Caco-2 (cell line): ENCODE results near the gene SLC24A1. TPM values are rescaled to one million over a fixed set of nuclear protein-coding genes. Genes with fewer than 3 reads are reported as not detected.

Experiments
- BruUV-seq: library from RNA; stranded (reverse); fragments of 400-500 nt; replicated peaks from 2 replicates; lab custom pipeline; 2021; lab: Mats Ljungman, UMichigan
- CTCF ChIA-PET: fragments of 300-600 bp; sonication (Branson Sonifier 250); formaldehyde crosslinking; loops from one replicate; lab custom pipeline; 2022; ENCODE audit warnings: antibody characterized with exemption; lab: Charles Lee
- POLR2A ChIA-PET: fragments of 300-600 bp; sonication (Branson Sonifier 250); formaldehyde crosslinking; loops from one replicate; lab custom pipeline; 2022; ENCODE audit warnings: antibody characterized with exemption; lab: Charles Lee
- DNase-seq, 2 experiments: peaks; one replicate each; pipeline versions ENCODE4 v3.0.0 to v3.0.0-alpha.2; 2020 to 2022
- H3K27me3 ChIP-seq: replicated peaks from 2 replicates; pipeline ENCODE4 v1.6.0; 2011; ENCODE audit warnings: low read length; ENCODE audit not compliant: control insufficient read depth, insufficient read depth
- H3K36me3 ChIP-seq: 2 replicates; pipeline ENCODE4 v1.5.1; 2011; ENCODE audit warnings: low read length; ENCODE audit not compliant: control insufficient read depth, insufficient read depth
- H3K4me1 ChIP-seq: fragments of 250-450 bp; sonication (Bioruptor Pico); 2 replicates; pipeline ENCODE4 v1.5.1; 2020; ENCODE audit warnings: mild to moderate bottlenecking
- H3K4me3 ChIP-seq: 2 replicates; pipeline ENCODE4 v1.5.1; 2011; ENCODE audit warnings: low read depth, mild to moderate bottlenecking, control low read depth, low read length
- H3K9me3 ChIP-seq: fragments of 250-450 bp; sonication (Bioruptor Pico); 2 replicates; pipeline ENCODE4 v1.5.1; 2020; ENCODE audit warnings: mild to moderate bottlenecking, moderate library complexity
- H3K27ac Mint-ChIP-seq: one replicate; pipeline ENCODE4 v1.8.0; 2022; ENCODE audit warnings: mixed read lengths; ENCODE audit not compliant: unreplicated experiment
- H3K27me3 Mint-ChIP-seq: one replicate; pipeline ENCODE4 v1.8.0; 2022; ENCODE audit warnings: mixed read lengths; ENCODE audit not compliant: insufficient read depth, unreplicated experiment
- H3K36me3 Mint-ChIP-seq: one replicate; pipeline ENCODE4 v1.8.0; 2022; ENCODE audit warnings: mild to moderate bottlenecking, mixed read lengths; ENCODE audit not compliant: insufficient read depth, unreplicated experiment
- H3K4me1 Mint-ChIP-seq: one replicate; pipeline ENCODE4 v1.8.0; 2022; ENCODE audit warnings: low read depth, mixed read lengths; ENCODE audit not compliant: unreplicated experiment
- H3K4me3 Mint-ChIP-seq: one replicate; pipeline ENCODE4 v1.8.0; 2022; ENCODE audit warnings: mild to moderate bottlenecking, moderate library complexity, mixed read lengths; ENCODE audit not compliant: unreplicated experiment
- H3K9me3 Mint-ChIP-seq: one replicate; pipeline ENCODE4 v1.8.0; 2022; ENCODE audit warnings: mixed read lengths; ENCODE audit not compliant: unreplicated experiment
- CTCF ChIP-seq, 2 experiments: fragments of 200-600 bp in 1 of 2; IDR thresholded peaks; 1 replicate in 1 of 2; 2 replicates in 1 of 2; pipeline versions ENCODE4 v1.5.1 to v1.8.0; 2011 to 2022; ENCODE audit warnings: antibody characterized with exemption in 1 of 2, control low read depth in 1 of 2, inconsistent platforms in 1 of 2, low read depth in 1 of 2, low read length in 1 of 2, mild to moderate bottlenecking in 1 of 2, moderate library complexity in 1 of 2; ENCODE audit not compliant: insufficient read depth in 1 of 2, severe bottlenecking in 1 of 2, unreplicated experiment in 1 of 2
- intact Hi-C: fragments of 100-400 bp; cut with micrococcal nuclease; formaldehyde crosslinking; loops from one replicate; pipeline ENCODE4 v1.10.0; 2022; ENCODE audit not compliant: unreplicated experiment
- total RNA-seq: library from RNA; stranded (reverse); gene quantifications from 2 replicates; pipeline ENCODE4 v1.2.3, GENCODE V29; 2022

Gene SLC24A1
- total RNA-seq, 1 experiment from 2014 or later = 8.7 TPM

- H3K36me3 ChIP-seq = no peaks in the 10 kb centered on the region
- intact Hi-C loops = no loop called here
- Mint-ChIP-seq H3K27ac (no peak overlapping the region), H3K27me3 (no peaks in the 10 kb centered on the region), H3K4me3 (no peak overlapping the region), H3K36me3 (peaks cover 9% of the 10 kb centered on the region), H3K9me3 (no peaks in the 10 kb centered on the region), H3K4me1 (no peaks in the 10 kb centered on the region)
- CTCF ChIA-PET = no interaction called here
- no peaks in the 10 kb centered on the region for H3K27me3 ChIP-seq
- no TSS peak for BruUV-seq
- H3K9me3 ChIP-seq = no peaks in the 10 kb centered on the region
- POLR2A ChIA-PET = no interaction called here
- TF ChIP-seq CTCF (IDR thresholded peaks at IDR 0.05; ENCODE audit: insufficient read depth in 1 of 2, low read depth in 1 of 2, low read length in 1 of 2, severe bottlenecking in 1 of 2, unreplicated experiment in 1 of 2) = no peak
- no peak for DNase-seq
- no peak overlapping the region for H3K4me3 ChIP-seq
- H3K4me1 ChIP-seq = 0 out of 2 replicates have a peak, but pooled peaks cover 7% of the 10 kb centered on the region
Measured at GRCh38 chr15:65634356-65634755, 12.6 kb downstream of the SLC24A1 start.

DNA sequence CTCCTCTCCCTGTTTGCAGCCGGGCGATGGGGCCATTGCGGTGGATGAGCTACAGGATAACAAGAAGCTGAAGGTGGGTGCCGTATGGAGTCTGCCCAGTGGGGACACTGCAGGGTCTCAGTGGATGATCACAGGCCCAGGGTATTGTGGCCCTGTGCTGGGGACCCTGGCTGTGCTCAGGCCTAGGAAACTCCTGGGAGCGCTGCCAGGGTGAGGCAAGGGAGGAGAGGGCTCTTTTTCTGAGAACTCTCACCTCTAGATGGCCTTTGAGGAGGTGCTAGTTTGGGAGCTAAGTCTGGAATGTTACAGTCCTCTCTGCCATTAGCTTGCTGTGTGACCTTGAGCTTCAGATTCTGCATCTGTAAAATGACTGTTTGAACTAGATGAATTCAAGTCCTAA is 16.4 kb downstream of the SLC24A1 start:
- H3K4me3 ChIP-seq = no peak overlapping the region
- no peaks in the 10 kb centered on the region for H3K36me3 ChIP-seq
- no peaks in the 10 kb centered on the region for H3K4me1 ChIP-seq
- Mint-ChIP-seq H3K9me3 (no peaks in the 10 kb centered on the region), H3K27me3 (no peaks in the 10 kb centered on the region), H3K36me3 (peaks cover 9% of the 10 kb centered on the region), H3K4me3 (no peak overlapping the region), H3K27ac (no peak overlapping the region), H3K4me1 (no peaks in the 10 kb centered on the region)
- H3K9me3 ChIP-seq = no peaks in the 10 kb centered on the region
- TF ChIP-seq CTCF (IDR thresholded peaks at IDR 0.05; ENCODE audit: insufficient read depth in 1 of 2, low read depth in 1 of 2, low read length in 1 of 2, severe bottlenecking in 1 of 2, unreplicated experiment in 1 of 2) = no peak
- no TSS peak for BruUV-seq
- no peaks in the 10 kb centered on the region for H3K27me3 ChIP-seq
- ChIA-PET POLR2A (interaction anchor here (0.5 kb wide), 1 partner anchor 27 kb away, joined by 3 read pairs; the partner anchor contains the start of gene INTS14), CTCF (interaction anchor here (0.6 to 1.8 kb wide), 4 partner anchors 9 to 313 kb away, joined by 3 to 7 read pairs (median 5); partner anchors contain the start of gene INTS14)
- intact Hi-C loops = loop anchor here (1.0 to 2.0 kb wide), 3 partner anchors 186 to 219 kb away; no protein-coding TSS in a partner anchor
- no peak for DNase-seq

- no peaks in the 10 kb centered on the region for H3K27me3 ChIP-seq
- Mint-ChIP-seq H3K27ac (no peak overlapping the region), H3K27me3 (no peaks in the 10 kb centered on the region), H3K4me1 (no peaks in the 10 kb centered on the region), H3K4me3 (no peak overlapping the region), H3K9me3 (no peaks in the 10 kb centered on the region), H3K36me3 (peaks cover 9% of the 10 kb centered on the region)
- H3K36me3 ChIP-seq = no peaks in the 10 kb centered on the region
- peak; percentile 74 to 78 for TF ChIP-seq CTCF (IDR thresholded peaks at IDR 0.05; ENCODE audit: insufficient read depth in 1 of 2, low read depth in 1 of 2, low read length in 1 of 2, severe bottlenecking in 1 of 2, unreplicated experiment in 1 of 2)
- ChIA-PET POLR2A (interaction anchor here (0.5 kb wide), 1 partner anchor 28 kb away, joined by 3 read pairs; the partner anchor contains the start of gene INTS14), CTCF (interaction anchor here (1.2 kb wide), 2 partner anchors 10 to 185 kb away, joined by 3 to 9 read pairs; no protein-coding TSS in a partner anchor)
- H3K9me3 ChIP-seq = no peaks in the 10 kb centered on the region
- no peaks in the 10 kb centered on the region for H3K4me1 ChIP-seq
- no TSS peak for BruUV-seq
- peak in 1 of 2 experiments; percentile 67 for DNase-seq
- H3K4me3 ChIP-seq = no peak overlapping the region
- intact Hi-C loops = loop anchor here (1.0 to 2.0 kb wide), 3 partner anchors 186 to 218 kb away; no protein-coding TSS in a partner anchor
Measured at GRCh38 chr15:65638681-65639089, 16.9 kb downstream of the SLC24A1 start.
